ENCODE data around the gene BPIFB2.
"Not testable (repeated sequence)": the region's sequence is repeated elsewhere in the genome, so short reads cannot be mapped to it uniquely, and the experiment has no call there.

Gene BPIFB2

DNA sequence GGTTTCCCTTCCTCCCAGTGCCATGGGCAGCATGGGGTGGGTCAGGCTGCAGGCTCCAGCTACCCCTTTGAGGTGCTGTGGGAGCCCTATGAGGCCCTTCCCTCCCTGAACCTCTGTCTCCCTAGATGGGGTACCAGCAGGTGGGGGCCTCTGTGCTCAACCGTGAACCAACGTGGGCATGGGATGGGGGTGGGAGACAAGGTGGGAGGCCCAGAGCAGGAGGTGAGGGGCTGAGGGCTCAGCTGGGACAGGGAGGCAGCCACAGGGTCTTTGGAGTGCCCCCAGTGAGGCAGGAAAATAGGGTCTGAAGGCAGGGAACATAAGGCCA is 36.6 kb upstream of the BPIFB2 start:
- DNase-seq, result no peak

DNA sequence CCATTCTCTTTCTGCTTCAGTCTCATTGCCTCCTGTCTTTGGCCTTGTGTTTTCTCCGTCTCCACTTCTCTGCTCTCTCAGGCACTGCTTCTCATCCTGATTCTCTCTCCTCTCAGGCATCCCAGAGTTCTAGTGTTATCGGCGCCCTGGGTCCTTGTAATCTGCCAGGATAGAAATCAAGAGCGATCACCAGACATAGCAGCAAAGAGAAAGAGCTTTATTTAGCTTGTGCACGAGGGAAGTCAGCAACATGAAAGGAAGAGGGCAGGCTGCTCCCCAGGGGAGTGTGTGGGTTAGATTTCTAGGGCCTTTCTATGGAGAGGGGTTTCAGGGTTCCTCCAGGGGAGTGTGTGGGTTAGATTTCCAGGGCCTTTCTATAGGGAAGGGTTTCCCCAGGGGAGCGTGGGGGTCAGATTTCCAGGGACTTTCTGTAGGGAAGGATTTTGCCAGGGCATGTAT is 35.8 kb upstream of the BPIFB2 start:
- no peak for DNase-seq

DNA sequence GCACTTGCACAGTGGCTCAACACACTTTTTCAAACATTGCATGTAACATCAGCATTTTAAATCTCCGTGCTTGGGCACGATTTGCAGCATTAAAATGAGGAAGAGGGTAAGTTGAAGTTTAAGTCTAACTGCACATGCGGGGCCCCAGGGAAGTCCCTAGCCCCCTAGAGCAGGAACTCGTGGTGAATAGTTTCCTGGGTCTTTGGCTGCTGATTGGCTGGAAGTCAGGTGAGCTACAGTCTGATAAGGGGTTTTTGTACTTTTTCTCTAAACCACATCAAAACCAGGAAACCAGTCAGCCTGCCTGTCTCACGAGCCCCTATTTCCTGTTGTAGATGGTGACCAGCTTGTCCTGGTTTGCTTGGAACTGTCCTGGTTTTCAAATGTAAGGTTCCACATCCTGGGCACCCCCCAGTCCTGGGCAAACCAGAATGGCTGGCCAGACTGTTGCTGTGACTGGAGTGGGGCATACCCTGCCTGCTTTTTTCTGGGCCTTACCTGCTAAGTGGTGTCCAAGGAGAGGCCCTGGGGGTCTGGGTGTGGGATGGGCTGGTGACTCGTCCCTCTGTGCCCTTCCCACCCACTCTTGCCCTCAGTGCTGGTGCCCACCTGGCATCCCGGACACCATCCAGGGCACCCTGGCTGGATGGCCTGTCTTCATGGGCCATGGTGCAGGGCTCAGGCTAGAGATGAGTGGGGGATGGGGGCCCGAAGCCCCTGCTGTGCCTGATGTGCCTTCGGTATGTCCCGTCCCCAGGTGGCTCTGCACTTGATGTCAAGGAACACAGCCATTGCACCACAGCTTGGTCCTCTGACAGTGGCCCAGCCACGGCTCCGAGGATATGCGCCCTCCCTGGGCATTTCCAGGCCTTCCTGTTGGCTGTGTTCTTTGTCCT is 35.1 kb upstream of the BPIFB2 start:
- DNase-seq, result no peak

DNA sequence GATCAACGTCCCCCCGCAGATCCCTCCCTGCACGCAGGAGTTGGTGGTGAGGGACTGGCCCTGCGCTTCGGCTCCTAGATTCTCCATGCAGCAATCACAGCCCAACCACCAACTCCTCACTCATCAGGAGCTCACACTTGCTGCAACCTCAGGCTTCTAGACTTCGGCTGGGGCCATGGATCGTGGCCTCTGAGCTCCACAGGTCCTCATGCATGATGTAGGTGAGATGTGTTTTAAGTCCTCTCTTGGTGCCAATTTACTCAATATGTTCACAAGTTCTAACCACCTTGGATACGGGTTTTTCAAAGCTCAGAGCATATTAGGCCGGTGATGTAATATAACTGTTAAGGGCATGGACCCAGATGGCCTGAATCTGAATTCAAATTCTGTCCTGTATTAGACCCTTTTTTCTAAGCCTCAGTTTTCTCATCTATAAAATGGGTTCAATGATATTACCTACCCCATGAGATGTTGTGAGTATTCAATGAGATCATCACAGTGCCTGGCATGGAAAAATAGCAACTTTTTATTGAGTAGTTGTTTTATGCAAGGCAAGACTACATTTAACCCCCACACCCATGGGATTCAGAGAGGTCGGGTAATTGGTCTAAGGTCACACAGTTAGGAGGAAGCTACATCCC is 34.3 kb upstream of the BPIFB2 start:
- no peak for DNase-seq

DNA sequence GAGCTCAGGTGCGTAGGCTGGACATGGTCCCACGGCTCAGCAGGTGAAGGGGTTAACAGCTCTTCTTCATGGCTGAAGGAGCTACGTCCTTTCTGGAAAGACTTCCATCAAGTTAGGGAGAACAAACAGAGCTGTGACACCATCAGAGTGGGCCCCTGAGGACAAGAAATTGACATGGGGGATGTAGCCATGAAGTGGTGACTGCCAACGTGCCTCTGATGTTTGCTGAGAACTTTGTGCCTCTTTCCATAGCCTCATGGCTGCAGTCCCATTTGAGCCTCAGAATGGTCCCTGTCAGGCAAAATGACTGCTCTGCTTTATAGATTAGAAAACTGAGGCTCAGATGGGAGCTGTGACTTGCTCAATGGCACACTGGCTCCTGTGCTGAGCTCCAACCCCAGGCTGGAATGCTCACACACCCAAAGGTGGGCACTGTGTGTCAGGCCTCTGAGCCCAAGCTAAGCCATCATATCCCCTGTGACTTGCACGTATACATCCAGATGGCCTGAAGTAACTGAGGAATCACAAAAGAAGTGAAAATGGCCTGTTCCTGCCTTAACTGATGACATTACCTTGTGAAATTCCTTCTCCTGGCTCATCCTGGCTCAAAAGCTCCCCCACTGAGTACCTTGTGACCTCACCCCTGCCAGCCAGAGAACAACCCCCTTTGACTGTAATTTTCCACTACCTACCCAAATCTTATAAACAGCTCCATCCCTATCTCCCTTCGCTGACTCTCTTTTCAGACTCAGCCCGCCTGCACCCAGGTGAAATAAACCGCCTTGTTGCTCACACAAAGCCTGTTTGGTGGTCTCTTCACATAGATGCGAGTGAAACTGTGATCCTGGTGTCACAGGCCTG is 33.1 kb upstream of the BPIFB2 start:
- DNase-seq, result not testable (repeated sequence)

DNA sequence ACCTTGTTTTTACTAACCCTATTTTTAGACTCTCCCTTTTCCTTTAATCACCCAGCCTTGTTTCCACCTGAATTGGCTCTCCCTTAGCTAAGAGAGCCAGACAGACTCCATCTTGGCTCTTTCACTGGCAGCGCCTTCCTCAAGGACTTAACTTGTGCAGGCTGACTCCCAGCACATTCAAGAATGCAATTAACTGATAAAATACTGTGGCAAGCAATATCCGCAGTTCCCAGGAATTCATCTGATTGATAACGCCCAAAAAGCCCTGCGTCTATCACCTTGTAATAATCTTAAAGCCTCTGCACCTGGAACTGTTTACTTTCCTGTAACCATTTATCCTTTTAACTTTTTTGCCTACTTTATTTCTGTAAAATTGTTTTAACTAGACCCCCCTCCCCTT is 32.4 kb upstream of the BPIFB2 start:
- DNase-seq, result not testable (repeated sequence)

DNA sequence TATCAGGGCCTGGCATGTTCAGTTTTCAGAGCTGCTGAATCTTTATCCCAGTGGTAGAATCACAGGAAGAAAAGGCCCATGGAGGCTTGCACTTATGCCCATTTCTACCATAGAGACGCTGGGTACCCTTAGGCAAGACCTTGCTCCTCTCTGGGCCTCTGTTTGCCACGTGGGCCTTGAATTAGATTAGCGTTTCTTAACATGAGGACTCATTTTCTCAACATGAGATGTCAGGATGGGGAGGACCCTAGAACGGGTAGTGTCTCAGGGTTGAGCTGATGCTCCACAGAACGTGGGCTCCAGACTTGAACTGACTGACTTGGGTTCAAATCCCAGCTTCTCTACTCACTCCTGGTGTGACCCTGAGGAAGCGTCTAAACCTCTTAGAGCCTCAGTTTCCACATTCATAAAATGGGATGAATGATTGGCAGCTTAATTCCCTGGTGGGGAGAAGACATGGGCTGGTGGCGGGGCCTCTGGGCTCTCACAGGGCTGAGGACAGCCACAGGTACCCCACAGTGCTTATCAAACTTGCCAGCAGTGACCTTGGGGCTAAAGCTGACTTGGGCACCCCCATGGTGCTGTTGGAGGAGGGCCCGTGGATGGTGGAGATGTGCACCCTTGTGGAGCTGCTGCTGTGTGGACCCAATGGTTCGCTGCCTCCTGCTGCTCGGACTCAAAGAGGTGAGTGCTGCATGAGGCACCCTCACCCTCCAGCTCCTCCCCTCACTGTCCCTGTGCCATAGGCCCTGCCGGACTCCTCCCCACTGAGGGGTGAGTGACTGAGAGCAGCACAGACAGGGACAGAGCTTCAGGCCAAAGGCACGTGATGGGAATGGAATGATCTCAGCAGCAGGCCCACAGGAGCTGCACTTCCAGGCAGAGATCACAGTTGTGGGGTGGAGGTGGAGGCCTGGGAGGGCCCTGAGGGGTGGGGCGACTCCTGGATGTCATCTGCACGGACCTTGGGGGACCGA is 31.5 kb upstream of the BPIFB2 start:
- no peak for DNase-seq

DNA sequence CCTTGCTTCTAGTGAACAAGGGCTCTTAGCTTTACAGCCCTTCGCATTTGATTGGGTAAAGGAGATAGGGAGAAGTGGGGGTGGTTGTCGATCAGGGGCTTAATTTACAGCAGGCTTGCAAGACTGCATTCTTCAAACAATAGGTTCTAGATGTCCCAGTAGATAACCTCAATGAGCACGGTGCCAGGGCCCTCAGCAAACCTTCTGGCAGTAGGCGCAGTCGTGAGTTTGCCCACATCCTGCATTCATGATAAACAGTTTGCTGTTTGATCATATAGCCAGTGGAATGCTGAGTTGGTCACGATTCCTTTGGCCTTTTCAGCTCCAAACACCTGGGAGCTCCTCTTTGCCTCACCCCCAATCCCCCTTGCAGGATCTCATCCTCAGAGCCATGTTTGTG is 30.8 kb upstream of the BPIFB2 start:
- DNase-seq, result no peak

DNA sequence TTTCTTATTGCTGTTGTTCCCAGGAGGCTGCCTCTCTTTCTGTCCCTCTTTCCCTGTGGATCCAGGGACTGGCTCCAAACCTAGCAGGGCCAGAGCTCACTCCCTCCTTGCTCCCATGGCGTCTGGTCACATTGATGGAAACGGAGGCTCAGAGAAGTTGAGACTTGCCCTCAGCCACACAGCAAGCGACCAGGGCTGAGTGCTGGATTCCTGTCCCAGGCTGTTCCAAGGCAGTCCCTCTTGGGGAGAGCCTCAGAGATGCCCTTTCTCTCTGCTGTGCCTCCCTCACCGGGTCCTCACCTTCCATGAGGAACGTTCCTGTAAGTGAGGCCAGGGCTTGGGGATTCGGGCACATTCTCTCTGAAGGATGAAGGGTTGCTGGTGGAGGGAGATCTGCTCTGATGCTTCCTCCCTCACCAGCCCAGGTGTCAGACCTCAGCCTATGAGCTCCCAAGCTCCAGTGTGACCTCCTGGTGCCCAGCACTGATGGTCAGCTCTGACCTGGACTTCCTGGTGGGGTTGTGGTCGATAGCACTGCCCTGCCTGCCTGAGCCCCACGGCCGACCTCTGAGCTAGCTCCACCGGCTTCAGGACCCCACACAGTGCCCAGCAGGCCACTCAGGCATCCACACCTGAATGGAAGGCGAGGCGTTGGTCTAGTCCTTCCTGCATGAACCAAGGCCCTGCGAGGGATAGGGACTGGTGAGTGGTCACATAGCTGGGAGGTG is 30.1 kb upstream of the BPIFB2 start:
- no peak for DNase-seq

DNA sequence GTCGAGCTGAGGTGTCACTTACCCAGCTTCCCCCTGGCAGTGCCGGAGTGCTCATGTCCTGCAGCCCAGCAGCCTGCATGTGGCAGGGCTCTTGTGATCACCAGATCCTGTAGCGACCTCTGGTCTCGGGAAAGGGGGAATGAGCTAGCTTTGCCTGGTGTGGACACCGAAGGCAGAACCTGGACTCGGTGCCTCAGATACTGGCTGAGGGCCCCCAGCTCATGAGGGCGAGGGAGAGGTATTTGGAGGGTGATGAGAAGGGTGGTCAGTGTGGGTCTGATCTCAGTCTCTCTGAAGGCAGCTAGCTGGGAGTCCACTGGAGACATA is 29.5 kb upstream of the BPIFB2 start:
- DNase-seq, result no peak

DNA sequence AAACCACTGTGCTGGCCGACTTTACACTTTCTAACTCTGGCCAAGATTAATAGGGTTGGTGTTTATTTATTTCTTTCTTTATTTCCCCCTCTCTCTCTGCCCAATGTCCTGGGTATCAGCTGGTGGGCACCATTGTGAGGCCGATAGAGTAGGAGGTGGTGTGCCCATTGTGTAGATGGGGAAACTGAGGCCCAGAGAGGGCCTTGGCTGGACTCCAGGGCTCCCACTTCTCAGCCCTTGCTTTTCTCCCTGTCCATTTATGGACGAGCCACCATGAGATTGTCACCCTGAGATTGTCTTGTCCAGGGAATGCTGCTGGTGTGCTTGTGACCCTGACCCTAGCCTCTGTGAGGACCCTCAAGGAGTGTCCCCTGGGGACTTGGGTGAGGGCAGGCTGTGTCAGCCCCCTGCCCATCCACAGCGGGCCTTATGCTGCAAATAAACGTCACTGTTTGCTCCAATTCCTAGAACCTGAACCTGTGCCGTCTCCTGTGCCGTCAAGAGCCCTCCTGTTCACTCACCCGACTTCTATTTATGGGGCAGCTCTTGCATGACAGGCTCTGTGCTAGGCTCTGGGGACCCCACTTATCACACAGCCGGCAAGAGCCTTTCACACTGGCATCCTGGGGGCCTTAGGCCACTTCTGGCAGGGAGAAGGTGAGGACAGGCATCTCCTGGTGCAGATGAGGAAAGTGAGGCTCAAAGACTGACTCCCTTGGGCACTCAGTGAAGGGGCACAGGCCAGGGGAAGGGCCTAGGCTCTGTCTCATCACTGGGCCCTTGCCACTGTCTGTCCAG is 28.1 kb upstream of the BPIFB2 start:
- DNase-seq, result no peak

DNA sequence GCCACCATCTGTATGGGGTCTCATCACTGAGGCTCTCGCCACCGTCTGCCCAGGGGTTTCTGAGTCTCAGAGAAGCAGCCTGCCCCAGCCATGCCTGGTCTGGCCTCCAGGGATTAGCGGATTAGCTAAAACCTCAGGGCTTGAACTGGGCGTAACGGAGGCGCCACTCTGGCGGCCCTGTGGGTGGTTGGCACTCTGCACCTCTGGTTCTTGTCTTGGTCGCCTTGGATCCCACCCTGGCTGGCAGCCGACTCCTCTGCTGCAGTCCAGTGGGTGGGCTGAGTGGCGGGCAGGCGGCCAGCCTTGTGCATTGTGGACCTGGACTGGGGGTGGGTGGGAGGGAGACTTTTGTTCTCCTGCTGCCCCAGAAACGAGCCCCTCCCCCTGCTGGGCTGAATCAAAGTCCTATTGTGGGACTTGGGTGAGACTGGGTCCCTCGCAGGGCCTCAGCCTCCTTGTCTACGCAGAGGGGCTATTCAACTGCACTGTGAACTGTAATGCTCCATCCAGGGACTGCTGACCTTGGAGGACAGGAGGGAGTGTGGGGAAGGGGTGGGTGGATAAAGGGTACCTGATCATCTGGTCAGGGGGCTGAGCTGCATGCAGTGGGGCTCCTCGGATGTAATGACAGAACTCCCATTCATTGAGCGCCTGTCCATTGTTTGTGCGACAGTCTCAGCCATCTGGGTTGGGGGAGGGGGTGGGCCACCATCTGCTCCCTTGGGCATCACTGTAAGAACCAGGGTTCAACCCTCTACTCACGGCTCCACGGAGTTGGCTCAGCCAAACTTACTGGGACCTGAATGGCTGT is 27.2 kb upstream of the BPIFB2 start:
- DNase-seq, result no peak

DNA sequence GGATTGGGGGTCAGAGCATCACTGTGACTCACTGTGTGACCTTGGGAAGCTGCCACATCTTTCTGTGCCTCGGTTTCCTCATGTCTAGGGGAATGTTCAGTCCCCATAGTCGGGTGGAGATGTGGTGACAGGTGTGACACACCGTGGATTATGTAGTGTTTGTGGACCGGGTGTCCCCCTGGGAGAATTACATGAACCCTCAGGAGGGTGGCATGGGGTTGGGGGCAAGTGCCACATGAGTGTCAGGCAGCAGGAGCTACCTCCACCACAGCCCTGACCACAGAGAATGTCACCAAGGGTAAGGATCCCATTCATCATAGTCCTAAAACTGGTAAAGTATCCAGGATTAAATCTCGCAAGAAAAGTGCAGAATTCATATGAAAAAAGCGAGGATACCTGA is 26.5 kb upstream of the BPIFB2 start:
- no peak for DNase-seq

DNA sequence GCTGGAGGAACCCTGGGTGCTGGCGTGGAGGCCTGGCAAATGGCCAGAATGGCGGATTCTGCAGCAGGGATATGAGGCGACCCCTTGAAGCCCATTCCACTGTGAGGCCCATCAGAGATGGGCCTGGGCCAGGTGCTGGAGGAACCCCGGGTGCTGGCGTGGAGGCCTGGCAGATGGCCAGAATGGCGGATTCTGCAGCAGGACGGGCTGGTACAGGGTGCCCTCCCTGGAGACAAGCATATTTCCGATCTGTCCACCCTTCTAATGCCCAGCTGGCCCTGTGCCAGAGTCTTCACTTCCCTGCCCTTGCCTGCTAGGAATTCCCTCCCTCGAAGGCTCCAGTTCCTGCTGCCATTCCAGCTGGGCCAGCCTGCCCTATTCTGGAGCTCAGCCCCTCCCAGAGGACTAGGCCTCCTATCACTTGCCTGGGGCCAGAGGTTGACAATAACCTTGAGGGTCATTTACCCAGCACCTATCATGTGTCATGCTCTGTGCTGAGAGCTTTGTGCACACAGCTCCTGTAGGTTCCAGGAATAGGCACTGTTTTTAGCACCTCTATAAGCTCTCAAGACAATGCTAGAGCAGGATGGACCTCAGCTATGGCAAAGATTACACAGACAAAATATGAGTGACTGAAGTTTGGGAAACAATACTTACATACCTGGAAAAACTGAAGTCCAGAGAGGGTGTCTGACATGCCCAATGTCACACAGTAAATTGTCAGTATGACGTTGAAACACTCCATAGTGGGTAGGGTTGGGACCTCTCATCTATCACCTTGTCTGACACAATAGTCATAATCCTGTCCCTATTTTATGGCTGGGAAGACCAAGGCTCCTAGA is 24.7 kb upstream of the BPIFB2 start:
- DNase-seq, result no peak

DNA sequence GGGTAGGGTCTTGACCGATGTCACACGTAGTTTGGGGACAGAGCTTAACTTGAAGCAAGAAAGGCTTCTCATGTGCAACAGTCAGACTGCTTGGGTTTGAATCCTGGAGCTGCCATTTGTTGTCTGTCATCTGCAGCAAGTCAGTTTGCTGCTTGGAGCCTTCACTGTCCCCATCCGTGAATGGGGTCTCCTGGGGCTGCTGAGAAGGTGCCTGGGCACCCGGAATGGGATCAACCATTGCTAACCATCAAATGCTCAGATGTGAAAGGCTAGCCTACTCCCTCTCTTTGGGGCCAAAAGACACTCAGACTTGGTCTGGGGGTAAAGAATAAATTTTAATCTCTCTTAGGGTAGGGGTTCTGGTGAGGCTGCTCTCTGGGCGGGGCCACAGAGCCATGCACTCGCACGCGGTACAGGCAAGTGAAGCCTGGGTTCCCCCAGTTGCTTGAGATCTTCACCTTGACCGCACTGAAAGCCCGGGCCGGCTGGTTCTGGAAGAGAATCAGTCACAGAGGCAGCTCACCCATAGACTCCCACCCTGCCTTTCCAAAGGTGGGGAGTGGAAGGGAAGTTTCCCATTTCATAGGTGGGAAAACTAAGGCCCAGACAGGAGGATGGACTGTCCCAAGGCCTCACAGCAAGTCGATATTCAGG is 23.9 kb upstream of the BPIFB2 start:
- no peak for DNase-seq

DNA sequence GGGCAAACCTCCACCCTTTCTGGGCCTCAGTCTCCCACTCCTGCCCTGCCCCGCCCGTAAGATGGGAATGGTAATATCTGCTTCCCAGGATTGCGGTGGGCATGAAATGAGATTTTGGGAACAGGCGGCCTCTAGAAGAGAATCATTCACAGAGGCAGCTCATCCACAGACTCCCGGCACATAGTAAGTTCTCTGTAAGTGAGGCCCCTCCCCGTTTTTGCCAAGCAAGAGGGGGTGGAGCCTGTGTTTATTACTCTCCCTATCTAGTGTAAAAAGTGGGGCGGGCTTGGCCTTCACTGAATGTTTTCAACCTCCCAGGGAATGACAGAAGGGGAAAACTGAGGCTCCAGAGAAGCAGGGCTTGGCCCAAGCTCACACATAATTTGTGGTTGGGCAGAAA is 23.3 kb upstream of the BPIFB2 start:
- DNase-seq, result no peak

DNA sequence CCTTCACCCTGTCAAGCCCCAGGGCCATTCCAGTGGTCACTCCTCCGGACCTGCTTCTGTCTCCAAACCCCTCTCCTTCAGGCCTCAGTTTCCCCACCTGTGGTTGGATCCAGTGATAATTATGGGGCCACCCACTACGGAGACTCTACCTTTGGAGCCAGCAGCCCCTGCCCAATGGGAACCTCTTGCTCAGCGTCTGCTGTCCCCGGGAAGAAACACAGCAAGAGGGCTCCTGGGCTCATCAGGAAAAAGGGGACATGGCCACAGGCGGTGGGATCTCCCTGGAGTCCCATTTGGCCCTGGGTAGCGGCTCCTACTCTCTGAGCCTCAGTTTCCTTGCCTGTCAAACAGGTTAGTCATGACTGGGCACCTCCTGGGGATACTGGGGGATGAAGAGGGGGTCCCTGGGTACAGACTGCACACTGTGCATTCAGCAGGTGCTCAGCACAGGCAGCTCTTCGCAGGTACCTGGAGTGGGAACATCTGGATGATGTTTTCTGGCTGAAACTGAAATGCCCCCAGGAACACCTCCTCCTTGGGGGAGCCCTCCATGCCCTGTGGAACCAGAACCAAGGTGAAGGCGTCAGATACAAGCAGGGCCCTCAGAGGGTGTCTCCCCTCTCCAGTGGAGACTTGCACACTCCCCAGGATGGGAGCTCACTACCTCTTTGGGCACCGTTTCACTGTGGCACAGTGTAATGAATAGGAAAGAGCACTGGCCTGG is 22.7 kb upstream of the BPIFB2 start:
- DNase-seq, result no peak

DNA sequence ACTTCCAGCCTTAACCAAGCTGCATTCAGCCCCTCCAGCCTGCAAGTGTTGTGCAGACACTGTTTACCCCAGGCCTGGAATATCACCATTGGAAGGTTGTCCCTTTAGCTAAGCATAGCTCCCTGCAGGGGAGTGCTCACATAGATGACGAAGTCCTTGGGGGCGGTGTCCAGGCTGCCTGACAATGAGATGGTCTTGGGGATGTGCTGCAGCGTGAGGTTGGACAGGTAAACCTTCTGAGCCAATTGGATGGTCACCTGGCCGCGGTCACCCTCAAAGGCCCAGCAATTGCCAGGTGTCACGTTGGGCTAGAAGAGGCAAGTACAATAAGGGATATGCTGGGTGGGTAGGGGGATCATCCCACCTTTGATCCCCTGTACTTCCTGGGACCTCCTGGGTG is 21.9 kb upstream of the BPIFB2 start:
- DNase-seq, result no peak

Measured in NCI-H1436 (cell line).